NCI-H1694 treated with DMSO at 0.1 percent for 48 hours (cell line): ENCODE measurements around the gene ZNF385B.
"Not testable (repeated sequence)": the region's sequence is repeated elsewhere in the genome, so short reads cannot be mapped to it uniquely, and the experiment has no call there.

Experiments
- DNase-seq: peaks from one replicate; lab custom pipeline; 2025; lab: John Stamatoyannopoulos, UW

ZNF385B gene

GRCh38 chr2:179629776-179630175, 231.6 kb downstream of the ZNF385B start:
- DNase-seq: not testable (repeated sequence)

GRCh38 chr2:179626261-179626660, 235.2 kb downstream of the ZNF385B start:
- no peak for DNase-seq

DNA sequence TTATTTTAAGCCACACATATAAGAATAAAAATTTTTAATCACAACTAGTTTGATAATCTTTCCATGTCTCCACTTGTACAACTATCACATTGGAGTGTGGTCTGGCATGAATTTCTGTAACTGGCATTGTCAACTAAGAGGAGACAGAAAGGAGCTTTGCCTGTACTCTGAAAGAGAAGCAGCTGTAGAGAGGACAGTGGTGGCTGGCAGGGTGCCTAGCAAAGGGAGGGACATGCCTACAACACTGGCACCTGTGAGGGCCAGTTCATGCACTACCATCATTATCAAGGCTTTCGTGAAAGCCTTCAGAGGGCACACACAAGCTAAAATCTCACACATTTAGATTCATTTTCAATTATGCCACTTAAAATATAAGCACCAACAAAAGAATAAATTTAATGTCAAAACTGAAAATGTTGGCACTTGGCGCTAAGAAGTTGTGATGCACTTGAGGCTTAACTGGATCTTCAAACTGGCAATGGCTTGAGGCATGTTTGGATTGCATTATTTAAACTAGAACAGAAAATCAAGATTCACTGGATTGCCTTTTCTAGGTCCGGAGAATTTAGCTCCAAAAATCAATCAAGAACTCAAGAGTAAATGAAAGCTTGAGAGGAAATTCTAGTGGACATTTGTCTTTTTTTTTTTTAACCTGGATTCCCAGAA, 238.6 kb downstream of the ZNF385B start:
- DNase-seq: no peak

DNA sequence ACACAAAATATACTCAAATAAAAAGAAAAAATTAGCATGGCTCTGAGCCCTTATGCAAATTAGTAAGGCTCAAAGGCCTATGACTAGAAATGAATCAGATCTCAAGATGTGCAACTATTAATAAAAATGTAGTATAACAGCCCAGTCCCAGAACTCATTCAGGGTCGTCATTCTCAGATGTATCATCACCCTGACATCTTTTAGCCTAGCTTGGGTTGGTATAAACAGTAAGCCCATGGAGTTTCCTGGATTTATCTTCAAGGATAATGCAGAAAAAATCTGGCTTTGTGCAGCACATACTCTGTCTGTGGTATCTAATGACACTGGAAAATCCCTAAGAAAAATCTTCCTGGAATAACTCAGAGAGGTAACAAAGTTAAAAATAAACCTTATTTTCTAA, 239.3 kb downstream of the ZNF385B start:
- DNase-seq: no peak

DNA sequence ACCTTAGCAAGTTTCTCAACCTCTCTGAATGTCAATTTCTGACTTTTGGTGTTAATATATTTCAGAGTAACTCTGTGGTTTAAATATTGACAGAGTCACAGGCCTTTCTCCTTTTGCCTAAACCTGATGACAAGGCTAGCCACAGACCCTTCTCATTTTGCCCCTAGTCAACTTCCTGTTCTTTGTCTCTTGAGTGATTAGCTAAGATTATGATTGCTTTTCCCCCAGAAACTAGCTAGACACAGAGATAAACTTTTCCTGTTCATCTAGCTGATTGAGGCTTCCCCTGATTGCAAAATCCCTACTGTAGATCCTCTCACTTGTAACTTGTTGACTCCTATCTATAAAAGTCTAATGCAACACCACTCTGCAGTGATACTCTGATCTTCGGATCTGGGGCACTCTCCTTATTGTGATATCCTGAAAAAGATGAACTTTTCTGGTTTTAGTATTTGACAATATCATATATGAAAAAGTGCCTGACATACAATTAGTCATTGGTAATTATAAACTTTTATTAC, 241.4 kb downstream of the ZNF385B start:
- no peak for DNase-seq

GRCh38 chr2:179614121-179614520, 247.3 kb downstream of the ZNF385B start:
- no peak for DNase-seq

DNA sequence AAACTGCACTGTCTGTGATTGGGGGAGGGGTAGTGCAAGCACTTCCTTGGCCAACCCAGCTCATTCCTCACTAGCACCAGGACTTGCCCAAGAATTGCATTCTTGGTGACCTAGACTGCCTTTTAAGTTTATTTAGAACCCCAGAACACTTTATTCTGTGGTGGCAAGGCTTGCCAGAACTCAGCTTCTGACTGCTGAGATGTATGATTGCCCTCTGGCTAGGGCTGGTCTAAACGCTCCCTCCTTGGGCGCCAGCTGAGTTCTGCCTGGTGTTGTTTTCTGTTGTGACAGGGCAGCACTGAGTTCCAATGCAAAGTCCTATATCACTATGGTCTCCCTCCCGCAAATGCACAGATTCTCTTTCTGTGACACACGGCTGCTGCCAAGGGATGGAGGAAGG, 247.7 kb downstream of the ZNF385B start:
- DNase-seq: no peak

- no peak for DNase-seq
These were observed 248.1 kb downstream of the ZNF385B start for GRCh38 chr2:179613299-179613651.

DNA sequence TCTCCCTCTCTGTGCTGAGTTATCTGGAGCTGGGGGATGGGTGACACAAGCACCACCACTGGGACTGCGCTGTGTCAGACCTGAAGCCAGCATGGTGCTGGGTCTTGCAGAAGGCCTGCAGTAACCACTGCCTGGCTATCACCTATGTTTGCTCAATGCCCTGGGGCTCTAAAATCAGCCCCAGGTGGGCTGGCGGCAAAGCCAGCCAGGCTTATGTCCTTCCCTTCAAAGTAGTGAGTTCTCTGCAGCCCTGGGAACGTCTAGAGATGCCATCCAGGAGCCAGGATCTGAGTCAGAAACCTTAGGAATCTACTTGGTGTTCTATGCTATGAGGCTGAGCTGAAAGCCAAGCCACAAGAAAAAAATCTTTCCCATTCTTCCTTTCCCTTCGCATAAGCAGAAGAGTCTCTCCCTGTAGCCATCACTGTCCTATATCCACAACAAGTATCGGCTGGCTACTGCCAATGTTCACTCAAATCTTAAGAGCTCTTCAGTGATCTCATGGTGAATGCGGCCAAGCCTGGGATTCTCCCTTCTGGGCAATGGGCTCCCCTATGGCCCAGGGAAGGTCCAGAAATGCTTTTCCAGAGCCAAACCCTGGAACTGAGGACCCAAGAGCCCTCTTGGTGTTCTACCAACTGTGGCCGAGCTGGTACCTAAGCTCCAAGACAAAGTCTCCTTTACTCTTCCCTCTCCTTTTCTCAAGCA, 248.7 kb downstream of the ZNF385B start:
- DNase-seq: no peak

DNA sequence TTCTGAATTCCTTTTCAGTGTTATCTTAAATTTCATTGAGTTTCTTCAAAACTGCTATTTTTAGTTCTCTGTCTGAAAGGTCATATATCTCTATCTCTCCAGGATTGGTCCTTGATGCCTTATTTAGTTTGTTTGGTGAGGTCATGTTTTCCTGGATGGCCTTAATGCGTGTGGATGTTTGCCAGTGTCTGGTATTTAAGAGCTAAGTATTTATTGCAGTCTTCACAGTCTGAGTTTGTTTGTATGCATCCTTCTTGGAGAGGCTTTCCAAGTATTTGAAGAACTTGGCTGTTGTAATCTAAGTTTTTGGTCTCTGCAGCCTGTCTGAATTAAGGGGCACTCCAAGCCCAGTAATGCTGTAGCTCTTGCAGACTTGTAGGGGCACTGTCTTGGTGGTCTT, 249.3 kb downstream of the ZNF385B start:
- DNase-seq: no peak

GRCh38 chr2:179606141-179606540, 255.3 kb downstream of the ZNF385B start:
- no peak for DNase-seq

GRCh38 chr2:179605341-179605740, 256.1 kb downstream of the ZNF385B start:
- no peak for DNase-seq

DNA sequence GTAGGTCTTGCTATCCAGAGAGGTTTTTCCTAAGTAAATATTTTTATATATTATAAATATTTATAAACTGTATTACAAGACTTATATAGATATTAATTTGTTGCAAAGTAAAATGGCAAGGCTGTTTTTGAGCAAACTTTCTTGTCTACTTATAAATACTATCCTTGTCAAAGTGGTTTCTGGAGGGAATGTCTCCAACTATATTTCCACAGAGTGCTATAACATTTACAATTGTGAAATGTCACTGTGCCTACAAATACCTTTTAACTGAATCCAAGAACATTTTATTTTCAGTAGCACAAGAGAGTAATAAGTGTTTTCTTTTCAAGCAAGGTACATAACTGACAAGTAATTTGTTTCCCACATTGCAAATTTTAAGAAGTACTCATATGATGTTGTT, 256.8 kb downstream of the ZNF385B start:
- no peak for DNase-seq

- DNase-seq: no peak
These were observed 259.0 kb downstream of the ZNF385B start for GRCh38 chr2:179602452-179602851.

- no peak for DNase-seq
These were observed 265.4 kb downstream of the ZNF385B start for GRCh38 chr2:179596018-179596417.

- no peak for DNase-seq
These were observed 266.1 kb downstream of the ZNF385B start for GRCh38 chr2:179595284-179595683.

GRCh38 chr2:179594268-179595112, 266.9 kb downstream of the ZNF385B start:
- no peak for DNase-seq

GRCh38 chr2:179593323-179593722, 268.1 kb downstream of the ZNF385B start:
- DNase-seq: no peak

- no peak for DNase-seq
These were observed 269.1 kb downstream of the ZNF385B start for GRCh38 chr2:179592167-179592936.

DNA sequence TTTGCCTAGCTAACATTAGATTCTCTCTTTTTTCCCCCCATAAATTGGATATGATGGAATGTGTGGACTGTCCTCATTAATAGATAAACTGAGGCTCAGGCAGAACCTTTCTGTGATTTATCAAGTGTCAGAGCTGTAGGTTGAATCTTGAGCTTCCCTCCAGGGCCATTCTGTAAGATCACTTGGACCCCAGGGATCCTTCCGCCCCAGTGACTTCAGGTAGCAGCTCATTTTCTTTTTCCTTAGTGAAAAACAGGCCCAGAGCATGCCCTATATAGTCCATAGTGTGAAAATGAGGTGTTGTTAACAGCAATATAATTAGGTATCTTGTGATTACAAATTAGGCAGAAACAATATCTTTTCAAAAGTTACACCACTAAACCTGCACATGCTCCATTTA, 269.7 kb downstream of the ZNF385B start:
- DNase-seq: no peak

DNA sequence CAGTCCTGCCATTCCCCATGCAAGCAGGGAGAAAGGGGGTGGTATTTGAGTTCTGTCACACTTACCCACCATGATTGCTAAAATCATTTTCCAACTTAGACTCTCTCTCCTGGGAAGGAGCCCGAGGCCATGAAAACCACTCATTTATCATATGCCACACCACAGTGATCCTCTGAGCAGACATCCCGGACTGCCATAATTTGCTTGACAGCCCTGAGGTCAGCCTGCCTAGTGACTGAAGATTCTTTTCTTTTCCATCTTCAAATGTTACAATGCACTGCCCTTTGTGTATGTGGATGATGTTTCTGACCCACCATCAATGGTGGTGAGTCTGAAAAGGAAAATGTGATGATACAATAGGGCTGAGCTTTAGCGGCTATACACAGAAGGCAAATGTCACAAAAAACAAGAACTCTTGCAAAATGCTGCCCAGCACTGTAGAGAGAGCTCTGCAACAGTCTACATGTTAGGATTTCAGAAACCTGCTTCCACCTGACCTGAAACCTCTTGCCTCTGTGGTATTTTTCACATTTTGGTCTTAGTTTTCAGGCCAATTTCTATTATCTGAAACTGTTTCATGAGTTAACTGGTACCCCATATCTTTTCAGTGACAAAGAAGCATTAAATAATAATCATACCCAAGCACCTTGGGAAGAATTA, 272.8 kb downstream of the ZNF385B start:
- DNase-seq: no peak
